H9 (cell line): Measurements from ENCODE around the gene GRIK4. TPM values are rescaled to one million over a fixed set of nuclear protein-coding genes. Genes with fewer than 3 reads are reported as not detected.

Source experiments
- DNase-seq: peaks from one replicate; pipeline ENCODE4 v3.0.0-alpha.2; 2017
- H2AFZ ChIP-seq: one replicate; pipeline ENCODE4 v1.6.1; 2013; ENCODE audit warnings: mild to moderate bottlenecking, low read length, control low read depth, moderate library complexity
- H2AK5ac ChIP-seq: 2 replicates; pipeline ENCODE4 v1.6.1; 2013; ENCODE audit warnings: low read length, control low read depth, mixed read lengths; ENCODE audit not compliant: insufficient read length
- H2BK120ac ChIP-seq: one replicate; pipeline ENCODE4 v1.6.1; 2013; ENCODE audit warnings: low read depth, mild to moderate bottlenecking, low read length, control low read depth, inconsistent platforms; ENCODE audit not compliant: poor library complexity, severe bottlenecking
- H2BK12ac ChIP-seq: 2 replicates; pipeline ENCODE4 v1.6.1; 2013; ENCODE audit warnings: low read length, control low read depth, mixed read lengths, low read depth; ENCODE audit not compliant: insufficient read length
- H2BK15ac ChIP-seq: 2 replicates; pipeline ENCODE4 v1.6.1; 2013; ENCODE audit warnings: low read depth, low read length, control low read depth
- H2BK20ac ChIP-seq: one replicate; pipeline ENCODE4 v1.6.1; 2013; ENCODE audit warnings: low read depth, mild to moderate bottlenecking, low read length, control low read depth, inconsistent platforms; ENCODE audit not compliant: poor library complexity, severe bottlenecking
- H2BK5ac ChIP-seq: 2 replicates; pipeline ENCODE4 v1.6.1; 2013; ENCODE audit warnings: low read length, control low read depth, mixed read lengths; ENCODE audit not compliant: insufficient read length
- H3K14ac ChIP-seq: 2 replicates; pipeline ENCODE4 v1.6.1; 2013; ENCODE audit warnings: low read length, control low read depth; ENCODE audit not compliant: insufficient read depth
- H3K18ac ChIP-seq: 2 replicates; pipeline ENCODE4 v1.6.1; 2013; ENCODE audit warnings: low read depth, mild to moderate bottlenecking, mixed read lengths, low read length, control low read depth; ENCODE audit not compliant: insufficient read length
- H3K23ac ChIP-seq: 2 replicates; pipeline ENCODE4 v1.6.1; 2013; ENCODE audit warnings: low read length, control low read depth, mixed read lengths, low read depth; ENCODE audit not compliant: insufficient read length
- H3K23me2 ChIP-seq: 2 replicates; pipeline ENCODE4 v1.6.1; 2013; ENCODE audit warnings: low read depth, mild to moderate bottlenecking, mixed read lengths, low read length, control low read depth; ENCODE audit not compliant: insufficient read length, poor library complexity, severe bottlenecking
- H3K27ac ChIP-seq: 2 replicates; pipeline ENCODE4 v1.5.1; 2013; ENCODE audit warnings: low read length, control low read depth, mixed read lengths, low read depth; ENCODE audit not compliant: insufficient read length
- H3K27me3 ChIP-seq: 2 replicates; pipeline ENCODE4 v1.6.1; 2013; ENCODE audit warnings: low read length, control low read depth, inconsistent platforms; ENCODE audit not compliant: insufficient read depth
- H3K4ac ChIP-seq: 2 replicates; pipeline ENCODE4 v1.6.1; 2013; ENCODE audit warnings: low read depth, mild to moderate bottlenecking, control low read depth, inconsistent platforms, low read length, moderate library complexity
- H3K4me1 ChIP-seq: 2 replicates; pipeline ENCODE4 v1.6.1; 2013; ENCODE audit warnings: low read length, control low read depth, inconsistent platforms; ENCODE audit not compliant: insufficient read depth
- H3K4me2 ChIP-seq: 2 replicates; pipeline ENCODE4 v1.6.1; 2013; ENCODE audit warnings: low read length, control low read depth, mixed read lengths; ENCODE audit not compliant: insufficient read length, insufficient read depth
- H3K56ac ChIP-seq: 2 replicates; pipeline ENCODE4 v1.6.1; 2013; ENCODE audit warnings: low read depth, mild to moderate bottlenecking, mixed read lengths, low read length, control low read depth; ENCODE audit not compliant: insufficient read length
- H3K79me1 ChIP-seq: 2 replicates; pipeline ENCODE4 v1.6.1; 2013; ENCODE audit warnings: low read depth, mild to moderate bottlenecking, moderate library complexity, low read length, control low read depth, inconsistent platforms; ENCODE audit not compliant: insufficient read depth, poor library complexity, severe bottlenecking
- H3K79me2 ChIP-seq: 2 replicates; pipeline ENCODE4 v1.6.1; 2013; ENCODE audit warnings: low read length, control low read depth, inconsistent platforms; ENCODE audit not compliant: insufficient read depth
- H3K9ac ChIP-seq: 2 replicates; pipeline ENCODE4 v1.6.1; 2013; ENCODE audit warnings: low read length, control low read depth, mixed read lengths; ENCODE audit not compliant: insufficient read length; ENCODE audit errors: extremely low read depth
- H3K9me3 ChIP-seq: one replicate; pipeline ENCODE4 v1.6.1; 2013; ENCODE audit warnings: low read depth, low read length, inconsistent platforms; ENCODE audit not compliant: control insufficient read depth
- H3T11ph ChIP-seq: one replicate; pipeline ENCODE4 v1.6.1; 2013; ENCODE audit warnings: mild to moderate bottlenecking, low read length, control low read depth, inconsistent platforms
- H4K20me1 ChIP-seq: one replicate; pipeline ENCODE4 v1.6.1; 2013; ENCODE audit not compliant: control insufficient read depth, insufficient read length, insufficient read depth
- H4K5ac ChIP-seq: 2 replicates; pipeline ENCODE4 v1.6.1; 2013; ENCODE audit warnings: low read depth, mild to moderate bottlenecking, mixed read lengths, low read length, control low read depth; ENCODE audit not compliant: insufficient read length
- H4K8ac ChIP-seq: replicated peaks from 2 replicates; pipeline ENCODE4 v1.6.1; 2013; ENCODE audit warnings: low read length, control low read depth, mixed read lengths, low read depth; ENCODE audit not compliant: insufficient read length
- H4K91ac ChIP-seq: 2 replicates; pipeline ENCODE4 v1.6.1; 2013; ENCODE audit warnings: low read depth, mild to moderate bottlenecking, moderate library complexity, mixed read lengths, low read length, control low read depth; ENCODE audit not compliant: insufficient read length
- H3K27ac Mint-ChIP-seq, 3 experiments: 2 replicates in 2 of 3; 3 replicates in 1 of 3; pipeline ENCODE4 v1.8.0; 2020 to 2021; ENCODE audit warnings: mixed read lengths in 3 of 3, mild to moderate bottlenecking in 1 of 3, moderate library complexity in 1 of 3
- H3K27me3 Mint-ChIP-seq: 2 replicates; pipeline ENCODE4 v1.8.0; 2021; ENCODE audit warnings: low read depth, mild to moderate bottlenecking, moderate library complexity, mixed read lengths
- H3K36me3 Mint-ChIP-seq, 3 experiments: 2 replicates in 2 of 3; 3 replicates in 1 of 3; pipeline ENCODE4 v1.8.0; 2020 to 2021; ENCODE audit warnings: low read depth in 3 of 3, mixed read lengths in 3 of 3; ENCODE audit not compliant: insufficient read depth in 1 of 3
- H3K4me1 Mint-ChIP-seq, 2 experiments: 2 replicates each; pipeline ENCODE4 v1.8.0; 2020; ENCODE audit warnings: mixed read lengths in 2 of 2
- H3K4me3 Mint-ChIP-seq, 2 experiments: 2 replicates in 1 of 2; 3 replicates in 1 of 2; pipeline ENCODE4 v1.8.0; 2020 to 2021; ENCODE audit warnings: mild to moderate bottlenecking in 2 of 2, mixed read lengths in 2 of 2, moderate library complexity in 1 of 2
- H3K9me3 Mint-ChIP-seq, 2 experiments: 2 replicates in 1 of 2; 3 replicates in 1 of 2; pipeline ENCODE4 v1.8.0; 2020; ENCODE audit warnings: mild to moderate bottlenecking in 2 of 2, mixed read lengths in 2 of 2, moderate library complexity in 1 of 2
- WGBS: extraction: QIAGEN DNeasy Blood & Tissue Kit; methylation state at CpG from one replicate; pipeline ENCODE4 v1.1.7; 2013; ENCODE audit warnings: missing lambda C conversion rate, low lambda C conversion rate, mixed read lengths; ENCODE audit not compliant: insufficient read length; ENCODE audit errors: extremely low coverage; 5-methylcytosine and 5-hydroxymethylcytosine counted together
- total RNA-seq: library from RNA; stranded (reverse); gene quantifications from 2 replicates; pipeline ENCODE4 v1.2.1, GENCODE V29; 2021
- TF ChIP-seq, protein P1 (sequence below): fragments of 200-600 bp; sonication (generic); conservative IDR thresholded peaks from 3 replicates; pipeline ENCODE4 v1.8.0; 2021; ENCODE audit warnings: antibody characterized with exemption, mild to moderate bottlenecking

GRIK4 gene
- total RNA-seq, 1 experiment from 2014 or later = 2.3 TPM

DNA sequence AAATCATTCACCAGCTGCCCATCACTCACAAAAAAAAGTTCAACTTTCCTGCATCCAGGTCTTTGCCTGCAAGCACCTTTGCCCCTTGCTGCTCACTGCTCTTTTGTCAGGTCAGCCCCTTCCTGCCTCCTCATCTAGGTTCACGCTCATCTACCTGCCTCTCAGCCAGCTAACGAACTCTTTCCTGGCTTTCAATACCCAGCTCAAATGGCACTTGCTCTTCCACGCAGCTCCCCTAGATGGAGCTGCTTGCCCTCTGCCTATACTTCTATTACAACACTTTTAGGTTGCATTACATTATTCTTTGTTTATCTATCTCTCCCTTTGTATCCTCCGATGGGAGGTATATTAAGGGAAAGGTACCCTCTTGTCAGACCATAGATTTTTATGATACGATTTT is 433.5 kb downstream of the GRIK4 start:
- no peak overlapping the region for H3K23ac ChIP-seq
- no peak overlapping the region for H2BK5ac ChIP-seq
- H3K4me1 ChIP-seq = no peaks in the 10 kb centered on the region
- H3K23me2 ChIP-seq = no peaks in the 10 kb centered on the region
- no peak overlapping the region for H3K4ac ChIP-seq
- H2AFZ ChIP-seq = no peak overlapping the region
- no peaks in the 10 kb centered on the region for H4K20me1 ChIP-seq
- peaks cover under 1% of the 10 kb centered on the region for H3K27me3 Mint-ChIP-seq
- no peak overlapping the region for H3K18ac ChIP-seq
- WGBS = no CpG with 5 or more reads among the region's 5 CpGs
- H3K27ac ChIP-seq = no peak overlapping the region
- TF ChIP-seq, protein P1, sequence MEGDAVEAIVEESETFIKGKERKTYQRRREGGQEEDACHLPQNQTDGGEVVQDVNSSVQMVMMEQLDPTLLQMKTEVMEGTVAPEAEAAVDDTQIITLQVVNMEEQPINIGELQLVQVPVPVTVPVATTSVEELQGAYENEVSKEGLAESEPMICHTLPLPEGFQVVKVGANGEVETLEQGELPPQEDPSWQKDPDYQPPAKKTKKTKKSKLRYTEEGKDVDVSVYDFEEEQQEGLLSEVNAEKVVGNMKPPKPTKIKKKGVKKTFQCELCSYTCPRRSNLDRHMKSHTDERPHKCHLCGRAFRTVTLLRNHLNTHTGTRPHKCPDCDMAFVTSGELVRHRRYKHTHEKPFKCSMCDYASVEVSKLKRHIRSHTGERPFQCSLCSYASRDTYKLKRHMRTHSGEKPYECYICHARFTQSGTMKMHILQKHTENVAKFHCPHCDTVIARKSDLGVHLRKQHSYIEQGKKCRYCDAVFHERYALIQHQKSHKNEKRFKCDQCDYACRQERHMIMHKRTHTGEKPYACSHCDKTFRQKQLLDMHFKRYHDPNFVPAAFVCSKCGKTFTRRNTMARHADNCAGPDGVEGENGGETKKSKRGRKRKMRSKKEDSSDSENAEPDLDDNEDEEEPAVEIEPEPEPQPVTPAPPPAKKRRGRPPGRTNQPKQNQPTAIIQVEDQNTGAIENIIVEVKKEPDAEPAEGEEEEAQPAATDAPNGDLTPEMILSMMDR = peak; percentile 68
- no peak overlapping the region for H4K91ac ChIP-seq
- no peaks in the 10 kb centered on the region for H3K79me2 ChIP-seq
- H2BK12ac ChIP-seq = no peak overlapping the region
- DNase-seq = no peak
- peaks cover 15 to 20% of the 10 kb centered on the region in 2 experiments for H3K9me3 Mint-ChIP-seq
- H2AK5ac ChIP-seq = no peak overlapping the region
- H3K4me2 ChIP-seq = no peak overlapping the region
- no peak overlapping the region for H3T11ph ChIP-seq
- no peak overlapping the region for H3K4me3 Mint-ChIP-seq
- no peak overlapping the region for H3K14ac ChIP-seq
- peaks cover 6% of the 10 kb centered on the region for H3K9me3 ChIP-seq
- no peak overlapping the region for H4K8ac ChIP-seq
- no peak overlapping the region for H3K56ac ChIP-seq
- H4K5ac ChIP-seq = no peak overlapping the region
- no peak overlapping the region for H2BK15ac ChIP-seq
- H3K4me1 Mint-ChIP-seq = peaks cover 4% of the 10 kb centered on the region in 2 experiments; a peak in 3 of 4 replicates
- H2BK120ac ChIP-seq = no peak overlapping the region
- no peak overlapping the region for H3K27ac Mint-ChIP-seq
- no peaks in the 10 kb centered on the region for H3K27me3 ChIP-seq
- H3K9ac ChIP-seq = no peak overlapping the region
- H3K79me1 ChIP-seq = no peaks in the 10 kb centered on the region
- no peak overlapping the region for H2BK20ac ChIP-seq
- peaks cover 9 to 13% (median 11%) of the 10 kb centered on the region in 3 experiments for H3K36me3 Mint-ChIP-seq
